GM12892 (cell line): ENCODE results near the gene RSU1.

Experiments used
- POLR2A ChIP-seq: IDR thresholded peaks from 2 replicates; pipeline ENCODE4 v1.6.1; 2011; ENCODE audit warnings: low read depth, low read length, control low read depth
- POLR2AphosphoS5 ChIP-seq: IDR thresholded peaks from 2 replicates; pipeline ENCODE4 v1.6.1; 2011; ENCODE audit warnings: low read depth, low read length, control low read depth
- TAF1 ChIP-seq: IDR thresholded peaks from 2 replicates; pipeline ENCODE4 v1.6.1; 2011; ENCODE audit warnings: low read depth, mild to moderate bottlenecking, control low read depth, low read length, borderline replicate concordance

- TF ChIP-seq POLR2A = no peak
- TF ChIP-seq TAF1 = no peak
- TF ChIP-seq POLR2AphosphoS5 = no peak
These were observed 47.1 kb downstream of the RSU1 start for GRCh38 chr10:16770141-16770540.
